ENCODE results near the gene CCND1.

Gene CCND1

DNA sequence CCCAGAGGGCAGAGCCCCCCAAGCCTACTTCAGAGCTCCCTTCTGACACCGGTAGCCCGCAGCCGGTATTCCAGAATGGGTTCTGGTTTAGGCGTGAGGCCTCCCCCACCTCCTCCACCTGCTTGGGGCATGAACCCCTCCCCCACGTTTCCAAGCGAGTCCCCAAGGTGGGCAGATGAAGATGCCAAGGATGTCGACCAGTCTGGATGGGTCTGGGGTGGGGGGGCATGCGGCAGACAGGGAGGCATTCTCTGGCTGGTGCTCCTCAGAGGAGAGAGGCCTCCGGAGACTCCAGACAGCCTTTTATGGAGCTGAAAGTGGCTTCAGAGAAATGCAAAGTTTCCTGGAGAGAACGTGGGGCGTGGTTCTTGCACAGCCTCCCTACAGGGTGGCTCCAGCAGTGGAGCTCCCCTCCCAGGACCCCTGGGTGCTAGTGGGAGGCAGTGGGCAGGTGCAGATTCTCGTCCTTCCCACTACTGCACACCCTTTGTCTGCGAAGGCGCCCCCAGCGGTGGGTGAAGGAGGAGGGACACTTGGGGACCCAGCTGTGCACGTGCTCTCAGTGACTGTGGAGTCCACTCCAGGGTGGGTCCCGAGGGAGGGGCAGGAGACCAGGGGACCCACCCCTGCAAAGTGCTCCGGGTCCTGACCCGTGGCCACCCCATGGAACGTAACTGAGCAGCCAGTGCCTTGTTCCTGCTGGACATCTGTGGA is 4.2 kb downstream of the CCND1 start:
- Histone ChIP-seq H3F3A (ENCODE audit: control insufficient read depth, insufficient read depth) (no peaks in the 10 kb centered on the region), H3K9me3 (ENCODE audit: control insufficient read depth, insufficient read depth, low read length) (no peaks in the 10 kb centered on the region), H4K20me1 (ENCODE audit: control insufficient read depth, insufficient read depth, low read depth, low read length) (no peaks in the 10 kb centered on the region), H3K79me2 (ENCODE audit: control insufficient read depth, low read length) (no peaks in the 10 kb centered on the region), H3K36me3 (ENCODE audit: control insufficient read depth, low read length) (no peaks in the 10 kb centered on the region), H3K4me2 (ENCODE audit: low read length) (no peak overlapping the region), H3K27ac (ENCODE audit: low read depth, low read length) (no peak overlapping the region), H3K9me2 (replicated peaks; ENCODE audit: control insufficient read depth, low read length) (no peaks in the 10 kb centered on the region), H3K4me3 (ENCODE audit: low read length) (no peak overlapping the region), H3K4me1 (ENCODE audit: control insufficient read depth, low read length) (peaks cover 6% of the 10 kb centered on the region), H3K27me3 (ENCODE audit: control insufficient read depth, low read length) (peaks cover 27% of the 10 kb centered on the region)
- TF ChIP-seq, protein P1, sequence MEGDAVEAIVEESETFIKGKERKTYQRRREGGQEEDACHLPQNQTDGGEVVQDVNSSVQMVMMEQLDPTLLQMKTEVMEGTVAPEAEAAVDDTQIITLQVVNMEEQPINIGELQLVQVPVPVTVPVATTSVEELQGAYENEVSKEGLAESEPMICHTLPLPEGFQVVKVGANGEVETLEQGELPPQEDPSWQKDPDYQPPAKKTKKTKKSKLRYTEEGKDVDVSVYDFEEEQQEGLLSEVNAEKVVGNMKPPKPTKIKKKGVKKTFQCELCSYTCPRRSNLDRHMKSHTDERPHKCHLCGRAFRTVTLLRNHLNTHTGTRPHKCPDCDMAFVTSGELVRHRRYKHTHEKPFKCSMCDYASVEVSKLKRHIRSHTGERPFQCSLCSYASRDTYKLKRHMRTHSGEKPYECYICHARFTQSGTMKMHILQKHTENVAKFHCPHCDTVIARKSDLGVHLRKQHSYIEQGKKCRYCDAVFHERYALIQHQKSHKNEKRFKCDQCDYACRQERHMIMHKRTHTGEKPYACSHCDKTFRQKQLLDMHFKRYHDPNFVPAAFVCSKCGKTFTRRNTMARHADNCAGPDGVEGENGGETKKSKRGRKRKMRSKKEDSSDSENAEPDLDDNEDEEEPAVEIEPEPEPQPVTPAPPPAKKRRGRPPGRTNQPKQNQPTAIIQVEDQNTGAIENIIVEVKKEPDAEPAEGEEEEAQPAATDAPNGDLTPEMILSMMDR (IDR thresholded peaks at IDR 0.05; ENCODE audit: low read depth, low read length, poor library complexity, severe bottlenecking), result peak; percentile 53
- TF ChIP-seq EZH2phosphoT487 (IDR thresholded peaks at IDR 0.05; ENCODE audit: borderline replicate concordance, low read length), result no peak

DNA sequence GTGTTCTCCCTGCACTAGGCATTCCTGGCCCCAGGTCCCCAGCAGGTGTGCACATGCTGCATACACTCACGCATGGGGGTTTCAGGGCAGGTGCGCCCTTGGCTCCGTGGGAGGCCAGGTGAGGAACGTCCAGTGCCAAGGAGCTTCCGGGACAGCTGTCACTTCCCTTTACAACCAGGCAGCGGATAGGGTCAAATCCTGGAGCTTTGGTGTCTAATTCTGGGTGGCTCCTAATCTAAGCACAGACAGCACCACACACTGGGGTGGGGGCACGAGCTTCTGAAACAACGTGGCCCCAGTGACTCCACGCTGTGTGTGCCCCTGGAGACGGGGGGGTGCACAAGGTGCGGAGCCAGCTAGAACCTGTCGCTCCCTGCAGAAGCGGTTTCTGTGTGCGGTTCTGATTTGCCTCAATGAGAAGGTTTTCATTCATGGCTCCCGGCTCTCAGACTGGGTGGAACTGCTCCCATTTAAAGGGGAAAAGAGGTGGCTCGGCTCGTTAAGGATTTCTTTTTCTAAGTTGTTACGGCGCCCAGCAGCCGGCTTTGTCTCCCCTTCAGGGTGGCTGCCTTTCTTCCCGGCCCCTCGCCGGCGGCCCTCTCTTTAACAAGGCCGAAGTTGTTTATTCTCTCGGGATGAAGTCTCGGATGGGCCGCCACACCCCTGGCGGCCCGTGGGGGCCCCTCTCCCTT is 5.0 kb downstream of the CCND1 start:
- no peaks in the 10 kb centered on the region for H3K36me3 ChIP-seq (ENCODE audit: control insufficient read depth, low read length)

DNA sequence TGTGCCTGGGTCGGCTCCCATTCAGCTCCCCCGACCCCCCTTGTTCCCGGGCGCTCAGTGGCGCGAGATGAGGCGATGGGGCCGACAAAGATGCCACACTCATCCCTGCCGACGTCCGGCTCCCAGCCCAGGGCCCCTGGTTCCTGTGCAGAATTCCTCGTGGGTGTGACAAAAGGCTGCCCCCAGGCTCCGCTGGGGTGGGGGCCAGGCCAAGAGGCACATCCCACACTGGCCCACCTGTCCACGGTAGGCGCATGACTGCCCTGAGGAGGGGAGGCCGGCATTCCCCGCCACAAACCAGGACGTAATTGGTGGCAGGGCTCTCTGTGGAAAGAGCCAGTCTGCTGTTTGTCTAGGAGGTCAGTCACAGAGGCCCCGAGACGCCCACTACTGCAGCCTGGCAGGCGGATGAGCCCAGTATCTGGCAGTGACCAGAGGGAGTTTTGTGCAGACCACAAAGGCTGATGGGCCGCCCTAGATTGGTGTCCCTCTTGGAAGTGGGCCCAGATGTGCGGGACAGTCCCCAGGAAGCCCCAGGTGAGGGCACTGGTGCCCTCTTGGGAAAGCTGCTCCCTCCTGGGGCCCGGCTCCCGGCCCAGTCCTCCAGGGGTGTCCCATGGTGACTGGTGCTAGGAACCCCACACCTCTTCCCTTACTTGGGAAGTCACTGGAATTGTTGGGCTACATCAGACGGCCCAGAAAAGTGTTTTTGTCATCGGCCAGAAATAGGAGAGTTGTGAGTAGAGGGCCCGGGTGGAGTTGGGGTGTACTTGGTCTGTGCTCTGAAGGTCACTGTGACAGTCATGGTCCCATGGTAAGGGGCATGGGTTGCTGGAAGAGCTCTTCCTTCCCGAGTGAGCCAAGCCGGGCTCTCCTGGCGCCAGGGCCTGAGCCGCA is 5.8 kb downstream of the CCND1 start:
- H3K79me2 ChIP-seq (ENCODE audit: control insufficient read depth, low read length), result no peaks in the 10 kb centered on the region
- no peak overlapping the region for H3K27ac ChIP-seq (ENCODE audit: low read depth, low read length)
- H3K4me2 ChIP-seq (ENCODE audit: low read length), result no peak overlapping the region
- TF ChIP-seq, protein P1 (IDR thresholded peaks at IDR 0.05; ENCODE audit: low read depth, low read length, poor library complexity, severe bottlenecking), result no peak
- no peak for TF ChIP-seq EZH2phosphoT487 (IDR thresholded peaks at IDR 0.05; ENCODE audit: borderline replicate concordance, low read length)
- H3K9me2 ChIP-seq (replicated peaks; ENCODE audit: control insufficient read depth, low read length), result no peaks in the 10 kb centered on the region
- no peaks in the 10 kb centered on the region for H3F3A ChIP-seq (ENCODE audit: control insufficient read depth, insufficient read depth)
- H3K4me1 ChIP-seq (ENCODE audit: control insufficient read depth, low read length), result peaks cover 6% of the 10 kb centered on the region
- no peak overlapping the region for H3K4me3 ChIP-seq (ENCODE audit: low read length)
- H3K9me3 ChIP-seq (ENCODE audit: control insufficient read depth, insufficient read depth, low read length), result no peaks in the 10 kb centered on the region
- H4K20me1 ChIP-seq (ENCODE audit: control insufficient read depth, insufficient read depth, low read depth, low read length), result no peaks in the 10 kb centered on the region
- peaks cover 13% of the 10 kb centered on the region for H3K27me3 ChIP-seq (ENCODE audit: control insufficient read depth, low read length)
- H3K36me3 ChIP-seq (ENCODE audit: control insufficient read depth, low read length), result no peaks in the 10 kb centered on the region

More for the DNA sequence above, 5.0 kb downstream of the CCND1 start:
- TF ChIP-seq EZH2phosphoT487 (IDR thresholded peaks at IDR 0.05; ENCODE audit: borderline replicate concordance, low read length), result no peak
- TF ChIP-seq, protein P1 (IDR thresholded peaks at IDR 0.05; ENCODE audit: low read depth, low read length, poor library complexity, severe bottlenecking), result no peak
- peaks cover 21% of the 10 kb centered on the region for H3K27me3 ChIP-seq (ENCODE audit: control insufficient read depth, low read length)
- H3K9me2 ChIP-seq (replicated peaks; ENCODE audit: control insufficient read depth, low read length), result no peaks in the 10 kb centered on the region
- no peak overlapping the region for H3K27ac ChIP-seq (ENCODE audit: low read depth, low read length)
- no peaks in the 10 kb centered on the region for H3K79me2 ChIP-seq (ENCODE audit: control insufficient read depth, low read length)
- no peaks in the 10 kb centered on the region for H3K9me3 ChIP-seq (ENCODE audit: control insufficient read depth, insufficient read depth, low read length)
- peaks cover 6% of the 10 kb centered on the region for H3K4me1 ChIP-seq (ENCODE audit: control insufficient read depth, low read length)
- H4K20me1 ChIP-seq (ENCODE audit: control insufficient read depth, insufficient read depth, low read depth, low read length), result no peaks in the 10 kb centered on the region
- no peaks in the 10 kb centered on the region for H3F3A ChIP-seq (ENCODE audit: control insufficient read depth, insufficient read depth)
- H3K4me3 ChIP-seq (ENCODE audit: low read length), result no peak overlapping the region
- H3K4me2 ChIP-seq (ENCODE audit: low read length), result no peak overlapping the region

Data from DOHH2 (cell line).